Vagina (tissue), 2 donors: ENCODE results near the gene FAM222A. TPM values are rescaled to one million over a fixed set of nuclear protein-coding genes. Genes with fewer than 3 reads are reported as not detected.

Experiments used
- DNase-seq, 2 donors: peaks; one replicate each; pipeline ENCODE4 v3.0.0-alpha.2; 2017; ENCODE audit errors: extremely low spot score in 2 of 2
- H3K27ac ChIP-seq: fragments of 200-600 bp; sonication (generic); one replicate; pipeline ENCODE4 v1.5.1; 2019
- H3K27me3 ChIP-seq: fragments of 200-600 bp; sonication (generic); one replicate; pipeline ENCODE4 v1.5.1; 2019
- H3K36me3 ChIP-seq, 2 donors: fragments of 200-600 bp; sonication (generic); one replicate each; pipeline ENCODE4 v1.5.1; 2017 to 2019
- H3K4me1 ChIP-seq: fragments of 200-600 bp; sonication (generic); one replicate; pipeline ENCODE4 v1.5.1; 2019
- H3K4me3 ChIP-seq, 2 donors: fragments of 200-600 bp; sonication (generic); 1 replicate in 1 of 2; 2 replicates in 1 of 2; pipeline ENCODE4 v1.5.1; 2016 to 2019
- H3K9me3 ChIP-seq: fragments of 200-600 bp; sonication (generic); one replicate; pipeline ENCODE4 v1.5.1; 2019
- POLR2A ChIP-seq, 2 donors: fragments of 450-650 bp; IDR thresholded peaks; one replicate each; pipeline ENCODE4 v1.6.1; 2017; ENCODE audit warnings: antibody characterized with exemption in 2 of 2, mild to moderate bottlenecking in 2 of 2, moderate library complexity in 2 of 2
- POLR2AphosphoS5 ChIP-seq, 2 donors: sonication (generic); formaldehyde crosslinking; IDR thresholded peaks; one replicate each; pipeline ENCODE4 v1.9.0; 2017; ENCODE audit warnings: antibody characterized with exemption in 2 of 2, mild to moderate bottlenecking in 2 of 2, low read depth in 1 of 2; ENCODE audit not compliant: insufficient read depth in 1 of 2
- intact Hi-C: fragments of 100-400 bp; cut with DNase I; formaldehyde crosslinking; loops from one replicate; pipeline ENCODE4 v1.15.1; 2023
- total RNA-seq: library from RNA; depleted of rRNA; stranded (reverse); fragments of >200 nt; gene quantifications from one replicate; pipeline ENCODE4 v1.2.3, GENCODE V29; 2016
- TF ChIP-seq, protein P1 (sequence below), 3 experiments: fragments of 450-650 bp in 2 of 3; fragments of 200-600 bp in 1 of 3; sonication (generic) in 1 of 3; IDR thresholded peaks; one replicate each; pipeline ENCODE4 v1.5.1; 2017 to 2019; ENCODE audit warnings: antibody characterized with exemption in 3 of 3, mild to moderate bottlenecking in 2 of 3, moderate library complexity in 2 of 3

The FAM222A gene
- total RNA-seq, 1 donor from 2014 or later, result 1.5 TPM

DNA sequence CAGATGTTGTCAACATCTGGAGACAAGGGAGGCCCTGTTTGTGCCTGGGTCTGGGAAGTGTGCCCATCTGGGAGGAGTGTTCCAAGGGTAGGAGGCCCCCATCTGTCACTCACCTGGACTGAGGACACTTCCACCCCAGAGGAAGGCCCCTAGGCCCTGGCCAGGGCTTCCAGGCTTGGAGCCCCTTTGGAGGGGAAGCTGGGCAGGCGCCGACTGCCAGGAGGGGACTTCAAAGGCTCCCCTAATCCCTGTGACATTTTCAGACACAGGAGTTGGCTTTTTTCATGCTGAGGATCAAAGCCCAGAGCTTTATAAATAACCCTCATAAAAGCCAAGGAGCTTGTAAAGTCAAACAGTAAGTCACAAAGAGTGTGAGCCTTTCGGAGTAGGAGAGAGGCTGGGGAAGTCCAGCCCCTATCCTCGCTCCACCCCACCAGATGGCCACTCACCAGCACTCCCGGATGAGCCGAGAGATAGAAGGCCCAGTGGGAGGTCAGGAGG, 17.6 kb upstream of the FAM222A start:
- intact Hi-C loops, result no loop called here
- no peaks in the 10 kb centered on the region for H3K27me3 ChIP-seq
- H3K36me3 ChIP-seq, result no peaks in the 10 kb centered on the region
- no peak overlapping the region for H3K4me3 ChIP-seq
- peaks cover 15% of the 10 kb centered on the region for H3K4me1 ChIP-seq
- DNase-seq, result no peak
- TF ChIP-seq POLR2A (IDR thresholded peaks at IDR 0.05) (no peak), POLR2AphosphoS5 (IDR thresholded peaks at IDR 0.05; ENCODE audit: insufficient read depth in 1 of 2, low read depth in 1 of 2) (no peak)
- TF ChIP-seq, protein P1, sequence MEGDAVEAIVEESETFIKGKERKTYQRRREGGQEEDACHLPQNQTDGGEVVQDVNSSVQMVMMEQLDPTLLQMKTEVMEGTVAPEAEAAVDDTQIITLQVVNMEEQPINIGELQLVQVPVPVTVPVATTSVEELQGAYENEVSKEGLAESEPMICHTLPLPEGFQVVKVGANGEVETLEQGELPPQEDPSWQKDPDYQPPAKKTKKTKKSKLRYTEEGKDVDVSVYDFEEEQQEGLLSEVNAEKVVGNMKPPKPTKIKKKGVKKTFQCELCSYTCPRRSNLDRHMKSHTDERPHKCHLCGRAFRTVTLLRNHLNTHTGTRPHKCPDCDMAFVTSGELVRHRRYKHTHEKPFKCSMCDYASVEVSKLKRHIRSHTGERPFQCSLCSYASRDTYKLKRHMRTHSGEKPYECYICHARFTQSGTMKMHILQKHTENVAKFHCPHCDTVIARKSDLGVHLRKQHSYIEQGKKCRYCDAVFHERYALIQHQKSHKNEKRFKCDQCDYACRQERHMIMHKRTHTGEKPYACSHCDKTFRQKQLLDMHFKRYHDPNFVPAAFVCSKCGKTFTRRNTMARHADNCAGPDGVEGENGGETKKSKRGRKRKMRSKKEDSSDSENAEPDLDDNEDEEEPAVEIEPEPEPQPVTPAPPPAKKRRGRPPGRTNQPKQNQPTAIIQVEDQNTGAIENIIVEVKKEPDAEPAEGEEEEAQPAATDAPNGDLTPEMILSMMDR (IDR thresholded peaks at IDR 0.05), result no peak
- no peak overlapping the region for H3K27ac ChIP-seq
- H3K9me3 ChIP-seq, result no peaks in the 10 kb centered on the region

DNA sequence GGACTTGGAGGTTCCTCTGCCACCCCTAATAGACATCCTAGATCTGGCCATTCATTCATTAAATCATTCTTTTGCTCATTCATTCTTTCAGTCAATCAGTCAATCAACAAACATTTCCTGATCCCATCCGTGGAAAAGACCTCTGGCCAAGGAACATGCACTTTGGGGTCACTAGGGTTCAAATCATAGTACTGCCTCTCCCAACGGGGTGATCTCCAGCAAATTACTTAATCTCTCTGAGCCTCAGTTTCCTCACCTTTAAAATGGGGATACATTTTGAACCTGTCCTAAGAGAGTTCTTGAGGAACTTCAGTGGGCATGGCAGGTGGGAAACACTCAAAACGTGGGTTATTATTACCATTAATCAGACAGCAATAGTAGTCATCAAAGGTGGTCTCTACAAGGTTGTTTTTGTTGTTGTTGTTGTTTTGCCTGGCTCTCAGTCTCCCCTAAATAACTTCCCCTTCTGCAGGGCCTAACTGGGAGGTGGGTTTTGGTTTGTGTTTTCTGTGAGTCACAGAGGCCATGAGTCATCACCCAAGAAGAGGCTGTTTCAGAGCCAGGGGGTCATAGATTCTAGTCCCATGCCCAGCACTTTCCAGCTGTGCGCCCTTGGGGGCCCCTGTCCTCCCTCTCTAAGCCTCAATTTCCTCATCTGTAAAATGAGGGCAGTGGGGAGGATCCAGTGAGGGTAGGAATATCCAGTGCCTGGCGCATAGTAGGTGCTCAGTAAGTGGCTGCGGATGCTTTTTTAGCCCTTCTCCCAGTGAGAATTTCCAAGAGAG, 16.9 kb upstream of the FAM222A start:
- Histone ChIP-seq H3K27ac (no peak overlapping the region), H3K27me3 (no peaks in the 10 kb centered on the region), H3K4me3 (no peak overlapping the region), H3K36me3 (no peaks in the 10 kb centered on the region), H3K9me3 (no peaks in the 10 kb centered on the region), H3K4me1 (peaks cover 15% of the 10 kb centered on the region)
- intact Hi-C loops, result no loop called here
- TF ChIP-seq POLR2A (IDR thresholded peaks at IDR 0.05), result no peak
- TF ChIP-seq, protein P1 (IDR thresholded peaks at IDR 0.05), result no peak
- no peak for TF ChIP-seq POLR2AphosphoS5 (IDR thresholded peaks at IDR 0.05; ENCODE audit: insufficient read depth in 1 of 2, low read depth in 1 of 2)
- DNase-seq, result no peak

DNA sequence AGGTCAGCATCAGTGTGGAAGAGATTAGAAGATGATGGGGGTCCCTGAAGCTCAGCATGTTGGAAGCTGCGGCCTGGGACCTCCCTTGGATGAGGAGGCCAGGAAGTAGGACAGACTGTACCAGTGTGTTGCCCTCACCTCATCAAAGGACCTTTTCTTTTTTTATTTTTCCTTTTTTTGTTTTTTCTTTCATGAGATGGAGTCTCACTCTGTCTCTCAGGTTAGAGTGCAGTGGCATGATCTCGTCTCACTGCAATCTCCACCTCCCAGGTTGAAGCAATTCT, 16.4 kb upstream of the FAM222A start:
- H3K27me3 ChIP-seq, result no peaks in the 10 kb centered on the region
- intact Hi-C loops, result no loop called here
- no peak overlapping the region for H3K27ac ChIP-seq
- no peak for DNase-seq
- H3K36me3 ChIP-seq, result no peaks in the 10 kb centered on the region
- H3K4me1 ChIP-seq, result peaks cover 15% of the 10 kb centered on the region
- H3K4me3 ChIP-seq, result no peak overlapping the region
- H3K9me3 ChIP-seq, result no peaks in the 10 kb centered on the region
- TF ChIP-seq POLR2AphosphoS5 (IDR thresholded peaks at IDR 0.05; ENCODE audit: insufficient read depth in 1 of 2, low read depth in 1 of 2) (no peak), POLR2A (IDR thresholded peaks at IDR 0.05) (no peak)
- TF ChIP-seq, protein P1 (IDR thresholded peaks at IDR 0.05), result no peak

DNA sequence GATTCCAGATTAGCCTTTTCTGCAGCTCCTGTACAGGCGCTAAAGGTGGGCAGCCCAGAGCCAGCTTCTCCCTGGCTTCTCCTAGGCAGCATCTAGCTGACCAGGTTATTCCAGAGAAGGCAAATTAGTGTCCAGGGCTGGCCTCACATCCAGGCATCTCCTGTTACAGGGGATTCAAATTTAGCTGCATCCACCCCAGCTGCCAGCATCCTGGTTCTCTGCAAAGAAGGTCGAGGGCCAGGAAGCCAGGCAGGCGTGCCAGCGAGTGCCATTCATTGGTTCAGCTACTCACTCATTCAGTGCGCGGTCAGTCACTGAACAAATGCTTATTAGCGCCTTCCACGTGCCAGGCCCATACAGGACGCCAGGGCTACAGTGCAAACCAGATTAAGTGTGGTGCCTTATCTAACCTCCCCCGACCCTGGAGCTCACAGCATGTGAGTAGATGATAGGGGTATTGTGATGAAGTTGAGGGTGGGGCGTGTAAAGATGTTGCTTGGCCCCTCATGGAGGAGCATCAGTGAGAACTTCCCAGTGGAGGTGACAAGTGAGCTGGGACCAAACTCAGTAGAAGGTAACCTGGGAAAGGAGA, 15.7 kb upstream of the FAM222A start:
- no peaks in the 10 kb centered on the region for H3K36me3 ChIP-seq
- H3K4me1 ChIP-seq, result peaks cover 15% of the 10 kb centered on the region
- intact Hi-C loops, result no loop called here

More for the DNA sequence above, 15.7 kb upstream of the FAM222A start:
- Histone ChIP-seq H3K27ac (no peak overlapping the region), H3K4me3 (no peak overlapping the region), H3K9me3 (no peaks in the 10 kb centered on the region), H3K27me3 (no peaks in the 10 kb centered on the region)
- TF ChIP-seq, protein P1 (IDR thresholded peaks at IDR 0.05), result no peak
- TF ChIP-seq POLR2A (IDR thresholded peaks at IDR 0.05), result no peak
- no peak for TF ChIP-seq POLR2AphosphoS5 (IDR thresholded peaks at IDR 0.05; ENCODE audit: insufficient read depth in 1 of 2, low read depth in 1 of 2)
- no peak for DNase-seq
